ENCODE measurements around the gene CEACAM19.

GRCh38 chr19:44627631-44628030, 43.7 kb upstream of the CEACAM19 start:
- TF ChIP-seq SUZ12 (IDR thresholded peaks at IDR 0.05; ENCODE audit: extremely low read depth, insufficient read depth, insufficient read length) (no peak), YY1 (IDR thresholded peaks at IDR 0.05; ENCODE audit: insufficient read depth, insufficient read length) (no peak)

All from NT2/D1 (cell line).